Retina (tissue), 1 donor: Measurements from ENCODE around the gene MYBL2.
"Not testable (repeated sequence)": the region's sequence is repeated elsewhere in the genome, so short reads cannot be mapped to it uniquely, and the experiment has no call there.

Source experiments
- DNase-seq: peaks from one replicate; pipeline ENCODE4 v3.0.0-alpha.2; 2016

The MYBL2 gene

DNA sequence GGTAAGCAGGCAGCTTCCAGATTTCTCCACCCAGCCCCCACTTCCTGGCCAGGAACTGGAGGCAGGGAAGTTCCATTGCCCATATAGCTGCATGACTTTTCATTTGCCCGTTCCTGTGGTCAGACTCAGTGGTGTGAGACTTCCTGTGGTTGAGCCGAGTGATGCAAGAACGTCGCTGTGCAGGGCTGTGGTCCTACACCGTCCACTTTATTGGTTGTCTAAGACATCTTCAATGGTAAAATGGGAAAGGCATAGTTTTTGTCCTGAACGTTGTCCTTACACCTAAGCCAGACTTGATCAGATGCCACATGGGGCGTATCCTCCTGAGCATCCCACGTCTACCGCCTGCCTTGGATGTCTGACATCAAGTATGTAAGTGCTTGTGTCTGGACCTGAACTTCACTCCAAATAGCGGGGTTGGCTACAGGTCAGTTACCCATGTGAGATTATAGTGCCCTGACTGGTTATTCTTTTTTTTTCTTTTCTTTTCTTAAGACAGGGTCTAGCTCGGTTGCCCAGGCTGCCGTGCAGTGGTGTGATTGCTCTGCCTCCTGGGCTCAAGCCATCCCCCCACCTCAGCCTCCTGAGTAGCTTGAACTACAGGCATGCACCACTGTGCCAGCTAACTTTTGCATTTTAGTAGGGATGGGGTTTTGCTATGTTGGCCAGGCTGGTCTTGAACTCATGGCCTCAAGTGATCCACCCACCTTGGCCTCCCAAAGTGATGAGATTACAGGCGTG is 85.8 kb downstream of the MYBL2 start:
- no peak for DNase-seq

DNA sequence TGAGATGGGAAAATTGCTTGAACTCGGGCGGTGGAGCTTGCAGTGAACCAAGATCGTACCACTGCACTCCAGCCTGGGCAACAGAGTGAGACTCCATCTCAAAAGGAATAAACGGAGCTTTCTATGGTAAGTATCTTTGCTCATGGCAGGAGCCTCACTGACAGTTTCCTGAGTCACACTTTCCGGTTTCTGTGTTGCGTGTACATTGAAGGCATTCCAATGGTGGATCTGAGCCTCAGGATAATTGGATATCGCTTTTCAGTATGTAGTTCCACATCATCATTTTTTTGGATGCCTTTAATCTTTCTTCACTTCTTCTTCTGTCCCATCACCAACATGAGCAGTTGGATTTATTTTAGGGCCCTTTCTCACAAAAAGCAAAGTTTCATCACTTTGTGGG is 88.5 kb downstream of the MYBL2 start:
- no peak for DNase-seq

DNA sequence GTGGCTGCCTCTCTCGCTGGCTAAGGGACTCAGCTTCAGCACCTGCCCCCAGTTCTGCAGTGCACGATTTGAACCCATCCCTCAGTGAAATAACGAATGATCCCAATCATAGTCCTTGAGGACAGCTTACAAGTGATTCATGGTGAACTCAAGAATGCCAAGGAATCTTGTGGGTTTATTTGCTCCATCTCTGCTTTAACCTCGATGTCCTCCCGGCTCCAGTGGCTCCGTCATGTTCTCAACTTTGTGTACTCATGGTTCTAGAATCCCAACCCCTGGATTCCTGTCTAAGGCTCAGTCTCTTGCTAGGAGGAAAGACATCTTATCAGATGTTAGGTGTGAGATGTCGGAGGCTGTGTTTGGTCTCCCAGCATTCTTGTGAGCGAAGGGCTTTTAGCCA is 88.9 kb downstream of the MYBL2 start:
- DNase-seq: no peak

DNA sequence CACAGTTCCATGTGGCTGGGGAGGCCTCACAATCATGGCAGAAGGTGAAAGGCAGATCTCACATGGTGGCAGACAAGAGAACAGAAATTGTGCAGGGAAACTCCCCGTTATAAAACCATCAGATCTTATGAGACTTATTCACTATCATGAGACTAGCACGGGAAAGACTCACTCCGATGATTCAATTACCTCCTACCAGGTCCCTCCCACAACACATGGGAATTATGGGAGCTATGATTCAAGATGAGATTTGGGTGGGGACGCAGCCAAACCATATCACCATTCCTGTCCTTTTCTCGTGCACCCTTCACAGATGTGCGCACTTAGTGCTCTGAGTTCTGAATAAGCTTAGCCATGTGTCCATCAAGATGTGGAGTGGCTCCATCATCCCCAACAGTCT is 91.0 kb downstream of the MYBL2 start:
- not testable (repeated sequence) for DNase-seq

DNA sequence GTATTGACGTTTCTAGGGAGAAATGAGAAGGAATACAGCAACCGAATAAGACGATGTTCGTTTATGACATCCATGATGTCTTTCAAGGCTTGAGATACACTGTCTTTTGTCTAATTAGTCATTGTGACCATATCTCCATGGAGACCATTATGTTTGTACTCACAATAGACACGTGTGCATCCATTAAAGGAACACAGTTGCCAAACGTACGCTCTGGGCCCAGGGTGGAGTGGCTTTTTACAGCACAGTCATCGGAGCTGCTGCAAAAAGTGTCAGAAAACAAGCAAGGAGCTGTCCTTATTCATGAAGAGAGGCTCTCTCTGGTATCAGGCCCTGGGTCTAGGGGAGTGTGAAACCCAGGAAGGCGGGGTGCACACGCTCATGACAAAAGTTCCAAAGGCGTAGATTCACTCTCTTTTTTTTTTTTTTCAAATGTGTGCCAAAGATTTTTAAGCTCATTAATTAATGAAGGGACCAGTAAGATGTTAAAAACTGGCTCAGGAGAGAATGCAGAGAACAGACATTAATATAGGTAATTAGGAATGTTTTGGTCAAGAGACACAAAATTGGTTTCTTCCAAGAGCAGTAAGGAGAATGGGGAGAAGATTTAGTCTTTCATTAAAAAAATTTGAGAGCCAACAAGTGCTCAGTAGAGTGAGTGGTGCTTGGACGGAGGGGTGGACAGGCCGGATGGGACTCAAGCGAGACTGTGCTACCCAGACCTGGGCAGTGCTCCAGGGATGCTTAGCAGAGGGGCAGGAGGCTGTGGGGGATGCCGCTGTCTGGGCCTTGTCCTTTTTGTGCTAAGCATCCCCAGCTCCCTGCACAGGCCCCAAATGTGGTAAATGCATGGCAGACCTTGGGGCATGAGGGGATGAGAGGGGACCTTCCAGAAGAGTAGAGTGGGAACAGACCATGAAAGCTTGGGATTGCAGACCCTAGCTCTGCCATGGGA is 94.7 kb downstream of the MYBL2 start:
- peak; percentile 58 for DNase-seq

DNA sequence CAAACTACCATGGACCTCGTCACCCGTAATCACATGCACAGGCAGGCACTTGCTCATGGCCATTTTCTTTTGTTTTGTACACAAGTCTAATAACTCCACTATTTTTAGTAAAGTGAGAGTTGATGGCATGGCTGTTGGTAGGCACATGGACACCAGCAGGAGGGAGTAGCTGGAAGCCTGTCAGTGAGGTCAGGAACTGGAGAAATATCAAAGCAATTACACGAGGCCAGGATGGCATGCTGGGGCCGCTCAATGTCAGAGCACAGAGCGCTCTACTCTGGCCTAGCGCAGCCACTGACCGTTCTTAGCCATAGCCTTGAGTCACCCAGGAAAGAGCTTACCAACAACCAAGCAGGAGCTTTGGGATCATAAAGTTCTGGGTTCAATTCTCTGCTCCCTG is 96.0 kb downstream of the MYBL2 start:
- DNase-seq: no peak

DNA sequence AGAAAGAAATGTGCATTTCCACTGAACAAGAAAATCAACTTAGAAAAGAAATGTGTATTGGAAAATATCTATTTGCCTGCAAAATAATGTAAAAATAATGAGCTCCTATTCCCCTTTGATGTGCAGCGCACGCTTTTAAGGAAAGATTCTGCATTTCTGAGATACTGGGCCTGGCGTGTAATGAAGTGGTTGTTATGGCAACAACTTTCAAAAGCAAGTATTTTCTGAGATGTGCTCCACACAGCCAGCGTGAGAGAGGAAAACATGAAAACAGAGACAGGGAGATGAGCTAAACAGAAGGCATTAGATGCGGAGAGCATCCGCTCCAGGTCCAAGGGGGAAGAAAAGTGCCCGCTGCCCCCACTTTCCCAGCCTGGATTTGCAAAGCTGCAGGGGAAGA is 99.0 kb downstream of the MYBL2 start:
- peak; percentile 54 for DNase-seq
